H1 (cell line): ENCODE measurements around the gene AFF4. TPM values are rescaled to one million over a fixed set of nuclear protein-coding genes. Genes with fewer than 3 reads are reported as not detected.

ENCODE experiments used
- CTCF ChIA-PET: fragments of 300-600 bp; sonication (Branson Sonifier 250); formaldehyde crosslinking; loops from one replicate; lab custom pipeline; 2021; ENCODE audit not compliant: partially characterized antibody; lab: Charles Lee
- POLR2A ChIA-PET: fragments of 300-600 bp; sonication (Branson Sonifier 250); formaldehyde crosslinking; loops from one replicate; lab custom pipeline; 2021; ENCODE audit warnings: inconsistent platforms; ENCODE audit not compliant: partially characterized antibody; lab: Charles Lee
- DNase-seq, 2 experiments: peaks; one replicate each; pipeline versions ENCODE4 v3.0.0 to v3.0.0-alpha.2; 2010 to 2022; ENCODE audit warnings: low spot score in 2 of 2, low read depth in 1 of 2, mixed read lengths in 1 of 2
- FAIRE-seq: peaks from 2 replicates; lab custom pipeline; 2011; peaks lifted over from hg19 to GRCh38; lab: Jason Lieb, UNC
- H2AFZ ChIP-seq: 2 replicates; pipeline ENCODE4 v1.8.1; 2012; ENCODE audit warnings: low read length, inconsistent platforms
- H2AK5ac ChIP-seq: 2 replicates; pipeline ENCODE4 v1.6.1; 2013; ENCODE audit warnings: low read depth, low read length
- H2BK120ac ChIP-seq: replicated peaks from 2 replicates; pipeline ENCODE3; 2013; ENCODE audit warnings: low read depth, low read length, inconsistent platforms
- H2BK12ac ChIP-seq: 2 replicates; pipeline ENCODE4 v1.6.1; 2013; ENCODE audit warnings: low read depth, low read length
- H2BK15ac ChIP-seq: 2 replicates; pipeline ENCODE4 v1.6.1; 2013; ENCODE audit warnings: low read length
- H2BK20ac ChIP-seq: 2 replicates; pipeline ENCODE4 v1.6.1; 2013; ENCODE audit warnings: low read length
- H2BK5ac ChIP-seq: 2 replicates; pipeline ENCODE4 v1.6.1; 2013; ENCODE audit warnings: low read depth, low read length
- H3K14ac ChIP-seq: 2 replicates; pipeline ENCODE4 v1.6.1; 2013; ENCODE audit warnings: inconsistent platforms; ENCODE audit not compliant: insufficient read length
- H3K18ac ChIP-seq: 2 replicates; pipeline ENCODE4 v1.6.1; 2013; ENCODE audit warnings: low read length; ENCODE audit errors: extremely low read depth
- H3K23ac ChIP-seq: 2 replicates; pipeline ENCODE4 v1.6.1; 2013; ENCODE audit warnings: inconsistent platforms; ENCODE audit not compliant: insufficient read length
- H3K23me2 ChIP-seq: 2 replicates; pipeline ENCODE4 v1.6.1; 2013; ENCODE audit warnings: low read depth, low read length
- H3K27ac ChIP-seq: 2 replicates; pipeline ENCODE4 v1.6.1; 2011; ENCODE audit warnings: low read depth, low read length, inconsistent platforms
- H3K27me3 ChIP-seq, 4 experiments: replicated peaks in 1 of 4; 1 replicate in 1 of 4; 2 replicates in 3 of 4; pipeline versions ENCODE4 v1.6.1 to v1.8.1; 2011 to 2013; ENCODE audit warnings: low read length in 3 of 4, mild to moderate bottlenecking in 3 of 4, inconsistent platforms in 2 of 4, mixed read lengths in 2 of 4, moderate library complexity in 1 of 4; ENCODE audit not compliant: control insufficient read depth in 3 of 4, insufficient read depth in 3 of 4; ENCODE audit errors: extremely low read depth in 1 of 4
- H3K36me3 ChIP-seq, 4 experiments: 2 replicates each; pipeline versions ENCODE4 v1.6.1 to v1.8.1; 2011 to 2013; ENCODE audit warnings: mild to moderate bottlenecking in 4 of 4, low read length in 3 of 4, moderate library complexity in 2 of 4, control low read depth in 1 of 4, inconsistent platforms in 1 of 4; ENCODE audit not compliant: insufficient read depth in 4 of 4, control insufficient read depth in 2 of 4
- H3K4ac ChIP-seq: replicated peaks from 2 replicates; pipeline ENCODE3; 2013; ENCODE audit warnings: low read length, low read depth, mixed read lengths, inconsistent platforms; ENCODE audit not compliant: insufficient read length
- H3K4me1 ChIP-seq, 4 experiments: replicated peaks in 1 of 4; 1 replicate in 1 of 4; 2 replicates in 3 of 4; pipeline versions ENCODE4 v1.6.1 to v1.8.1; 2011 to 2013; ENCODE audit warnings: low read length in 3 of 4, inconsistent platforms in 2 of 4, mixed read lengths in 1 of 4; ENCODE audit not compliant: insufficient read depth in 4 of 4, control insufficient read depth in 3 of 4
- H3K4me2 ChIP-seq, 2 experiments: 2 replicates each; pipeline versions ENCODE4 v1.6.1 to v1.8.1; 2011 to 2013; ENCODE audit warnings: low read depth in 2 of 2, low read length in 2 of 2, control low read depth in 1 of 2, inconsistent platforms in 1 of 2, mild to moderate bottlenecking in 1 of 2; ENCODE audit not compliant: insufficient read depth in 1 of 2
- H3K4me3 ChIP-seq, 4 experiments: fragments of 200-600, 300-600 bp in 1 of 4; sonication (generic), shearing (Covaris generic), sonication (Bioruptor Twin) in 1 of 4; 2 replicates each; pipeline versions ENCODE4 v1.5.1 to v1.8.1; 2011 to 2016; ENCODE audit warnings: low read length in 4 of 4, low read depth in 3 of 4, control low read depth in 2 of 4, inconsistent platforms in 2 of 4, mild to moderate bottlenecking in 2 of 4, mixed read lengths in 1 of 4, moderate library complexity in 1 of 4; ENCODE audit not compliant: insufficient read depth in 2 of 4; ENCODE audit errors: extremely low read depth in 1 of 4
- H3K56ac ChIP-seq: replicated peaks from 2 replicates; pipeline ENCODE3; 2013; ENCODE audit warnings: low read depth, mild to moderate bottlenecking, mixed read lengths, low read length, inconsistent platforms; ENCODE audit not compliant: insufficient read length
- H3K79me1 ChIP-seq: 2 replicates; pipeline ENCODE4 v1.6.1; 2013; ENCODE audit warnings: low read depth, low read length, control low read depth
- H3K79me2 ChIP-seq, 2 experiments: 2 replicates each; pipeline versions ENCODE4 v1.6.1 to v1.8.1; 2012 to 2013; ENCODE audit warnings: low read length in 2 of 2, mild to moderate bottlenecking in 2 of 2, inconsistent platforms in 1 of 2; ENCODE audit not compliant: insufficient read depth in 2 of 2, control insufficient read depth in 1 of 2
- H3K9ac ChIP-seq, 4 experiments: replicated peaks in 1 of 4; 1 replicate in 1 of 4; 2 replicates in 3 of 4; pipeline versions ENCODE4 v1.6.1 to v1.8.1; 2011 to 2013; ENCODE audit warnings: low read depth in 3 of 4, low read length in 3 of 4, control low read depth in 2 of 4, mild to moderate bottlenecking in 2 of 4, moderate library complexity in 2 of 4, inconsistent platforms in 1 of 4; ENCODE audit errors: extremely low read depth in 1 of 4
- H3K9me3 ChIP-seq, 2 experiments: 2 replicates each; pipeline versions ENCODE4 v1.6.1 to v1.8.1; 2012 to 2013; ENCODE audit warnings: mild to moderate bottlenecking in 2 of 2, moderate library complexity in 2 of 2, control low read depth in 1 of 2, inconsistent platforms in 1 of 2, low read depth in 1 of 2, low read length in 1 of 2, mixed read lengths in 1 of 2; ENCODE audit not compliant: insufficient read depth in 2 of 2
- H4K20me1 ChIP-seq, 2 experiments: replicated peaks in 1 of 2; 2 replicates each; pipeline versions ENCODE3 to v1.8.1; 2011 to 2013; ENCODE audit warnings: inconsistent platforms in 2 of 2, low read length in 2 of 2, mild to moderate bottlenecking in 1 of 2; ENCODE audit not compliant: insufficient read depth in 2 of 2, control insufficient read depth in 1 of 2
- H4K5ac ChIP-seq: 2 replicates; pipeline ENCODE4 v1.6.1; 2013; ENCODE audit warnings: low read length, low read depth, mixed read lengths, inconsistent platforms; ENCODE audit not compliant: insufficient read length
- H4K8ac ChIP-seq: 2 replicates; pipeline ENCODE4 v1.8.0; 2013; ENCODE audit warnings: mild to moderate bottlenecking, moderate library complexity, low read length, inconsistent platforms; ENCODE audit not compliant: insufficient read depth; ENCODE audit errors: extremely low read depth
- H4K91ac ChIP-seq: replicated peaks from 2 replicates; pipeline ENCODE3; 2013; ENCODE audit warnings: low read length, mixed read lengths, inconsistent platforms; ENCODE audit not compliant: insufficient read length
- KDM4A ChIP-seq: IDR thresholded peaks from one replicate; pipeline ENCODE4 v1.7.1; 2012; ENCODE audit warnings: low read depth, mild to moderate bottlenecking, moderate library complexity, low read length, inconsistent platforms; ENCODE audit not compliant: severe bottlenecking
- SP2 ChIP-seq: IDR thresholded peaks from 2 replicates; pipeline ENCODE4 v1.6.1; 2012; ENCODE audit warnings: mild to moderate bottlenecking, low read length, inconsistent platforms
- SUZ12 ChIP-seq: fragments of 200-600 bp; sonication (generic); IDR thresholded peaks from 2 replicates; pipeline ENCODE4 v1.6.1; 2012; ENCODE audit warnings: mild to moderate bottlenecking, inconsistent platforms, low read length, moderate library complexity, mixed read lengths
- TAF7 ChIP-seq: optimal IDR thresholded peaks from 2 replicates; pipeline ENCODE3; 2011; ENCODE audit warnings: low read depth, mild to moderate bottlenecking, inconsistent platforms, low read length, moderate library complexity, borderline replicate concordance
- WGBS, 2 experiments: shearing (Covaris generic) in 1 of 2; methylation state at CpG; one replicate each; pipeline versions ENCODE4 v1.1.6 to v1.1.7; 2013 to 2015; ENCODE audit warnings: low lambda C conversion rate in 2 of 2, mixed read lengths in 2 of 2, inconsistent platforms in 1 of 2, low coverage in 1 of 2, missing lambda C conversion rate in 1 of 2; ENCODE audit not compliant: insufficient replicate concordance in 2 of 2, insufficient coverage in 1 of 2, insufficient read length in 1 of 2; ENCODE audit errors: extremely low coverage in 1 of 2, missing lambda C conversion rate in 1 of 2; 5-methylcytosine and 5-hydroxymethylcytosine counted together
- polyA plus RNA-seq, 7 experiments: library from polyadenylated mRNA; depleted of rRNA in 3 of 7; stranded (reverse) in 5 of 7; unstranded in 2 of 7; fragments of >200 nt in 5 of 7; fragments of 200-250 nt in 2 of 7; gene quantifications; 1 replicate in 5 of 7; 2 replicates in 1 of 7; 4 replicates in 1 of 7; pipeline versions ENCODE4 v1.2.1 to v1.2.3, GENCODE V29; 2011 to 2013; ENCODE audit warnings: missing spikeins in 2 of 7, mixed read lengths in 2 of 7
- total RNA-seq: library from RNA; stranded (reverse); fragmentation: NEBNext Ultra II Directional; extraction: Animal tissue kit (Norgen Biotek cat#: 25700); gene quantifications from 2 replicates; pipeline ENCODE4 v1.2.1, GENCODE V29; 2021
- TF ChIP-seq, protein P1 (sequence below): IDR thresholded peaks from 2 replicates; pipeline ENCODE4 v1.6.1; 2011; ENCODE audit warnings: low read depth, mild to moderate bottlenecking, low read length; ENCODE audit not compliant: insufficient read depth

AFF4 gene
- total and polyA plus RNA-seq, 2 of the 8 experiments (the other 6 are each of a cell fraction or from before 2014, with no cell fraction given), result 12.0 to 61.4 TPM

- no peak overlapping the region for H3K4me3 ChIP-seq
- no peaks in the 10 kb centered on the region for H3K27me3 ChIP-seq
- DNase-seq (no peak), FAIRE-seq (no peak)
- no peaks in the 10 kb centered on the region for H3K36me3 ChIP-seq
- H2BK12ac ChIP-seq, result no peak overlapping the region
- no peaks in the 10 kb centered on the region for H3K79me1 ChIP-seq
- H3K4me1 ChIP-seq, result no peaks in the 10 kb centered on the region
- no peak overlapping the region for H2BK5ac ChIP-seq
- no peak overlapping the region for H4K8ac ChIP-seq
- no peak overlapping the region for H2AK5ac ChIP-seq
- no peak overlapping the region for H3K18ac ChIP-seq
- H4K20me1 ChIP-seq, result no peaks in the 10 kb centered on the region
- H2BK15ac ChIP-seq, result no peak overlapping the region
- no peak overlapping the region for H4K91ac ChIP-seq
- ChIA-PET CTCF (interaction anchor here (1.0 kb wide), 1 partner anchor 13 kb away, joined by 3 read pairs; no protein-coding TSS in a partner anchor), POLR2A (interaction anchor here (0.9 to 1.9 kb wide), 5 partner anchors 13 to 110 kb away, joined by 3 to 5 read pairs (median 4); partner anchors contain the start of genes AFF4, HSPA4 and UQCRQ)
- H3K9me3 ChIP-seq, result peaks cover 0 to 2% of the 10 kb centered on the region in 2 experiments; a peak in 1 of 4 replicates
- no peak overlapping the region for H4K5ac ChIP-seq
- no peak overlapping the region for H3K56ac ChIP-seq
- no peak overlapping the region for H3K4me2 ChIP-seq
- no peak overlapping the region for H2BK120ac ChIP-seq
- H3K4ac ChIP-seq, result no peak overlapping the region
- H3K23me2 ChIP-seq, result no peaks in the 10 kb centered on the region
- H3K14ac ChIP-seq, result no peak overlapping the region
- no peak for TF ChIP-seq SP2
- no peak for TF ChIP-seq SUZ12
- no peak for TF ChIP-seq KDM4A
- TF ChIP-seq, protein P1, sequence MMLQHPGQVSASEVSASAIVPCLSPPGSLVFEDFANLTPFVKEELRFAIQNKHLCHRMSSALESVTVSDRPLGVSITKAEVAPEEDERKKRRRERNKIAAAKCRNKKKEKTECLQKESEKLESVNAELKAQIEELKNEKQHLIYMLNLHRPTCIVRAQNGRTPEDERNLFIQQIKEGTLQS, result no peak
- TF ChIP-seq TAF7, result no peak
- H3K9ac ChIP-seq, result no peak overlapping the region
- no peak overlapping the region for H3K27ac ChIP-seq
- H2AFZ ChIP-seq, result no peak overlapping the region
- no peak overlapping the region for H2BK20ac ChIP-seq
- WGBS, 2 experiments, result 98% methylated on average over 3 of the region's 3 CpGs; no CpG with 5 or more reads in 1 of the 2 experiments
- H3K23ac ChIP-seq, result no peak overlapping the region
- H3K79me2 ChIP-seq, result no peaks in the 10 kb centered on the region
Observed at GRCh38 chr5:132976852-132977251, 13.4 kb upstream of the AFF4 start.
